Panc1 (cell line): Measurements from ENCODE around the gene CHRDL1. TPM values are rescaled to one million over a fixed set of nuclear protein-coding genes. Genes with fewer than 3 reads are reported as not detected.

ENCODE experiments used
- ATAC-seq: fragments of 200-7000 bp; cut with Tn5 transposase; 2 replicates; pipeline ENCODE4 v1.9.1; 2020; ENCODE audit warnings: mild to moderate bottlenecking, moderate library complexity
- BruUV-seq: library from RNA; stranded (reverse); fragments of 400-500 nt; replicated peaks from 2 replicates; lab custom pipeline; 2021; lab: Mats Ljungman, UMichigan
- CTCF ChIA-PET: fragments of 300-600 bp; sonication (Branson Sonifier 250); formaldehyde crosslinking; loops from one replicate; lab custom pipeline; 2022; ENCODE audit warnings: antibody characterized with exemption; lab: Charles Lee
- POLR2A ChIA-PET: fragments of 300-600 bp; sonication (Branson Sonifier 250); formaldehyde crosslinking; loops from one replicate; lab custom pipeline; 2022; ENCODE audit warnings: antibody characterized with exemption; lab: Charles Lee
- DNase-seq: peaks from one replicate; pipeline ENCODE4 v3.0.0-alpha.2; 2010; ENCODE audit warnings: low read depth, low spot score
- H3K27ac ChIP-seq: 2 replicates; pipeline ENCODE4 v1.5.1; 2011; ENCODE audit warnings: mild to moderate bottlenecking, low read length, inconsistent platforms
- H3K27me3 ChIP-seq: fragments of 200-500 bp; sonication (Bioruptor generic); 2 replicates; pipeline ENCODE4 v1.6.0; 2014; ENCODE audit warnings: low read length, inconsistent platforms; ENCODE audit not compliant: control insufficient read depth, insufficient read depth
- H3K36me3 ChIP-seq: fragments of 200-500 bp; sonication (Bioruptor generic); 2 replicates; pipeline ENCODE4 v1.5.1; 2014; ENCODE audit warnings: inconsistent platforms, mild to moderate bottlenecking, low read length, moderate library complexity; ENCODE audit not compliant: control insufficient read depth, insufficient read depth
- H3K4me1 ChIP-seq: 2 replicates; pipeline ENCODE4 v1.5.1; 2011; ENCODE audit warnings: inconsistent platforms, mild to moderate bottlenecking, low read length, moderate library complexity; ENCODE audit not compliant: control insufficient read depth, insufficient read depth
- H3K4me3 ChIP-seq, 2 experiments: 2 replicates each; pipeline ENCODE4 v1.5.1; 2011 to 2012; ENCODE audit warnings: low read depth in 2 of 2, low read length in 2 of 2, mild to moderate bottlenecking in 2 of 2, inconsistent platforms in 1 of 2, moderate library complexity in 1 of 2
- H3K9me3 ChIP-seq: fragments of 200-500 bp; sonication (Bioruptor generic); 2 replicates; pipeline ENCODE4 v1.5.1; 2014; ENCODE audit warnings: low read depth, mild to moderate bottlenecking, inconsistent platforms, low read length, moderate library complexity; ENCODE audit not compliant: control insufficient read depth, insufficient read depth
- CTCF ChIP-seq: fragments of 450-650 bp; IDR thresholded peaks from 2 replicates; pipeline ENCODE4 v1.5.1; 2017; ENCODE audit warnings: mild to moderate bottlenecking
- POLR2AphosphoS5 ChIP-seq: IDR thresholded peaks from 2 replicates; pipeline ENCODE4 v1.6.1; 2012; ENCODE audit warnings: mild to moderate bottlenecking, low read depth, low read length, moderate library complexity
- SIN3A ChIP-seq: IDR thresholded peaks from 2 replicates; pipeline ENCODE4 v1.6.1; 2012; ENCODE audit warnings: low read depth, mild to moderate bottlenecking, low read length, moderate library complexity, borderline replicate concordance; ENCODE audit not compliant: insufficient read depth
- TCF7L2 ChIP-seq: IDR thresholded peaks from 2 replicates; pipeline ENCODE4 v1.6.1; 2011; ENCODE audit warnings: mild to moderate bottlenecking, low read depth, low read length, inconsistent platforms
- in situ Hi-C: cut with HindIII; loops from 2 replicates; pipeline ENCODE4 v1.10.0; 2016; ENCODE audit warnings: low sequenced_read_pairs, low pct_unique_long_range_greater_than_20kb
- intact Hi-C: fragments of 100-400 bp; cut with micrococcal nuclease; formaldehyde crosslinking; loops from one replicate; pipeline ENCODE4 v1.10.0; 2022; ENCODE audit not compliant: unreplicated experiment
- total RNA-seq: library from RNA; stranded (reverse); gene quantifications from one replicate; pipeline ENCODE4 v1.2.1, GENCODE V29; 2021; ENCODE audit not compliant: unreplicated experiment
- TF ChIP-seq, protein P1 (sequence below), 2 experiments: IDR thresholded peaks; 2 replicates each; pipeline ENCODE4 v1.6.1; 2011 to 2012; ENCODE audit warnings: low read depth in 2 of 2, control low read depth in 1 of 2, low read length in 1 of 2, mild to moderate bottlenecking in 1 of 2, moderate library complexity in 1 of 2; ENCODE audit not compliant: insufficient read depth in 1 of 2

The CHRDL1 gene
- total RNA-seq, 1 experiment from 2014 or later, result 0.08 TPM

DNA sequence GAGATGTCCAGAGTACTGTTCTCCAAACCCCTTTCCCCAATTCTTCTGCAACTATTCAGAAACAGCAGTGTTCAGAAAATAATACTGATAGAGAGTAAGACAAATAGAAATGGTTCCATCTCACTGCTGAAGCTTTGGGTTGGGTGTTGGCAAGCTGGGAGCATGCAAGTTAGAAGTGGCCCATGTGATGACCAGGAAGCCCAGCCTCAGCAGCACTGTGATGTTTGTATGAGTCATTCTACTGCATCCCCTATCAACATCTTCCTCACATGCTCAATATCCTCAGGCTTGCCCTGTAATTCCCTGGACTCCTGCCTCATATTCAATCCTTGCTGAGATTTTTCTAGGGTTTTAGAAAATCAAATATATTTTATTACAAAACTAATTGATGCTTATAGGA lies 96.5 kb downstream of the CHRDL1 start:
- no TSS peak for BruUV-seq
- Histone ChIP-seq H3K27ac (no peak overlapping the region), H3K27me3 (no peaks in the 10 kb centered on the region), H3K4me3 (no peak overlapping the region), H3K4me1 (no peaks in the 10 kb centered on the region), H3K9me3 (no peaks in the 10 kb centered on the region), H3K36me3 (no peaks in the 10 kb centered on the region)
- in situ Hi-C loops, result no loop called here
- POLR2A ChIA-PET, result no interaction called here
- TF ChIP-seq, protein P1, sequence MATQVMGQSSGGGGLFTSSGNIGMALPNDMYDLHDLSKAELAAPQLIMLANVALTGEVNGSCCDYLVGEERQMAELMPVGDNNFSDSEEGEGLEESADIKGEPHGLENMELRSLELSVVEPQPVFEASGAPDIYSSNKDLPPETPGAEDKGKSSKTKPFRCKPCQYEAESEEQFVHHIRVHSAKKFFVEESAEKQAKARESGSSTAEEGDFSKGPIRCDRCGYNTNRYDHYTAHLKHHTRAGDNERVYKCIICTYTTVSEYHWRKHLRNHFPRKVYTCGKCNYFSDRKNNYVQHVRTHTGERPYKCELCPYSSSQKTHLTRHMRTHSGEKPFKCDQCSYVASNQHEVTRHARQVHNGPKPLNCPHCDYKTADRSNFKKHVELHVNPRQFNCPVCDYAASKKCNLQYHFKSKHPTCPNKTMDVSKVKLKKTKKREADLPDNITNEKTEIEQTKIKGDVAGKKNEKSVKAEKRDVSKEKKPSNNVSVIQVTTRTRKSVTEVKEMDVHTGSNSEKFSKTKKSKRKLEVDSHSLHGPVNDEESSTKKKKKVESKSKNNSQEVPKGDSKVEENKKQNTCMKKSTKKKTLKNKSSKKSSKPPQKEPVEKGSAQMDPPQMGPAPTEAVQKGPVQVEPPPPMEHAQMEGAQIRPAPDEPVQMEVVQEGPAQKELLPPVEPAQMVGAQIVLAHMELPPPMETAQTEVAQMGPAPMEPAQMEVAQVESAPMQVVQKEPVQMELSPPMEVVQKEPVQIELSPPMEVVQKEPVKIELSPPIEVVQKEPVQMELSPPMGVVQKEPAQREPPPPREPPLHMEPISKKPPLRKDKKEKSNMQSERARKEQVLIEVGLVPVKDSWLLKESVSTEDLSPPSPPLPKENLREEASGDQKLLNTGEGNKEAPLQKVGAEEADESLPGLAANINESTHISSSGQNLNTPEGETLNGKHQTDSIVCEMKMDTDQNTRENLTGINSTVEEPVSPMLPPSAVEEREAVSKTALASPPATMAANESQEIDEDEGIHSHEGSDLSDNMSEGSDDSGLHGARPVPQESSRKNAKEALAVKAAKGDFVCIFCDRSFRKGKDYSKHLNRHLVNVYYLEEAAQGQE (IDR thresholded peaks at IDR 0.05; ENCODE audit: insufficient read depth in 1 of 2, low read depth in 2 of 2, low read length in 1 of 2), result no peak
- no peak for TF ChIP-seq CTCF
- no peak for TF ChIP-seq SIN3A
- TF ChIP-seq POLR2AphosphoS5, result no peak
- no peak for TF ChIP-seq TCF7L2
- DNase-seq, result no peak
- CTCF ChIA-PET, result no interaction called here
- intact Hi-C loops, result no loop called here
- no peak for ATAC-seq

DNA sequence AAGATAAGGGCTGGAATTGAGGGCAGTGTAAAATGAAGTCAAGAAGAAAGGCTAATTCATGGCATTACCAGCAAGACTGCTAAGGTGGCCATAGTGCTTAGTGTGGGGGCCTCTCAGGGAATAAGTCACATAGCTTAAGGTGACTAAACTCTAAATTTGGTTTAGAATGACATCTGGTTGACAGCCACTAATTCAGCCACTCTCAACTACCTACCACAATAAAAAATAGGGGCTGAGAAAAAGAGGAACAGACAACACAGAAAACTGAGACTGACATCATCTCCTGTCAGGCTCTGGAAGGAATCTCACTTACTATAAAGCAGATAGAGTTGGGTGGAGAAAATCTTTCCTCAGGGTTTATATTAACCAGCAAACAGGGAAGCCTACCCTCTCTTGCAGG lies 96.9 kb downstream of the CHRDL1 start:
- intact Hi-C loops, result no loop called here
- no peak for ATAC-seq
- CTCF ChIA-PET, result no interaction called here

More for the DNA sequence above, 96.9 kb downstream of the CHRDL1 start:
- POLR2A ChIA-PET, result no interaction called here
- H3K4me1 ChIP-seq, result no peaks in the 10 kb centered on the region
- TF ChIP-seq SIN3A, result no peak
- no peak for TF ChIP-seq POLR2AphosphoS5
- TF ChIP-seq TCF7L2, result no peak
- no peak for TF ChIP-seq CTCF
- TF ChIP-seq, protein P1 (IDR thresholded peaks at IDR 0.05; ENCODE audit: insufficient read depth in 1 of 2, low read depth in 2 of 2, low read length in 1 of 2), result no peak
- no peaks in the 10 kb centered on the region for H3K36me3 ChIP-seq
- no peak for DNase-seq
- no peak overlapping the region for H3K27ac ChIP-seq
- BruUV-seq, result no TSS peak
- in situ Hi-C loops, result no loop called here
- no peaks in the 10 kb centered on the region for H3K9me3 ChIP-seq
- no peak overlapping the region for H3K4me3 ChIP-seq
- H3K27me3 ChIP-seq, result no peaks in the 10 kb centered on the region
